HG03060 (cell line): ENCODE measurements around the gene MRPL43.
A peak's percentile ranks its signal among the peaks of the same experiment; 100 is the strongest.

ENCODE experiments used
- ATAC-seq: cut with Tn5 transposase; IDR thresholded peaks from one replicate; pipeline ENCODE4 v1.9.1; 2021; ENCODE audit warnings: low read depth, moderate number of reproducible peaks; ENCODE audit not compliant: unreplicated experiment

Gene MRPL43

DNA sequence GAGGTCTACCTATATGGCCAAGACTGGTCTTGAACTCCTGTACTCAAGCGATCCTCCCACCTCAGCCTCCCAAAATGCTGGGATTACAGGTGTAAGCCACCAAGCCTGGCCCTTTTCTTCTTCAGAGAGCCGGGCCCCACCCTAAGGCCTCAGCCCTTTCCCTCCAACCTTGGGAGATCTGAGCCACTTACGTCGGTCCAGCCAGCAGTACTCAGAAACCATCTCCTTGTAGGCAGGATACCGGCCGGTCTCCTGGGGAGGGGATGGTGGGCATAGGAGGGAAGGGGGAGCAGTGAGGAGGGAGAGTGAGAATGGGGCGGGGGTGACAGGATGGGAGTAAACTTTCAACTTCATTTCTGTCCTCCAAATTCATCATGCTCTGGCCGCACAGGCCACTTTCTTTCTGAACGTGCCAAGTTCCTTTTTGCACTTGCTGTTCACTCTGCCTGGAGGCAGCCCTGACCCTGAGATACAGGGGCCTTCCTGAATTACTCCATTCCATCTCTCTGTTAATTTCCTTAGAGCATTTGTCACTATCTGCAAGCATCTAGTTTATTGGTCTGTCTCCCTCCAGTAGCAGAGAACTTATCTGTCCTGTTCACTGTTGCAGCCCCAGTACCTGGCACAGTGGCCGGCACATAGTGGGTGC is 33.3 kb upstream of the MRPL43 start:
- ATAC-seq = no peak

GRCh38 chr10:101019440-101019703 is 32.1 kb upstream of the MRPL43 start:
- ATAC-seq = no peak

DNA sequence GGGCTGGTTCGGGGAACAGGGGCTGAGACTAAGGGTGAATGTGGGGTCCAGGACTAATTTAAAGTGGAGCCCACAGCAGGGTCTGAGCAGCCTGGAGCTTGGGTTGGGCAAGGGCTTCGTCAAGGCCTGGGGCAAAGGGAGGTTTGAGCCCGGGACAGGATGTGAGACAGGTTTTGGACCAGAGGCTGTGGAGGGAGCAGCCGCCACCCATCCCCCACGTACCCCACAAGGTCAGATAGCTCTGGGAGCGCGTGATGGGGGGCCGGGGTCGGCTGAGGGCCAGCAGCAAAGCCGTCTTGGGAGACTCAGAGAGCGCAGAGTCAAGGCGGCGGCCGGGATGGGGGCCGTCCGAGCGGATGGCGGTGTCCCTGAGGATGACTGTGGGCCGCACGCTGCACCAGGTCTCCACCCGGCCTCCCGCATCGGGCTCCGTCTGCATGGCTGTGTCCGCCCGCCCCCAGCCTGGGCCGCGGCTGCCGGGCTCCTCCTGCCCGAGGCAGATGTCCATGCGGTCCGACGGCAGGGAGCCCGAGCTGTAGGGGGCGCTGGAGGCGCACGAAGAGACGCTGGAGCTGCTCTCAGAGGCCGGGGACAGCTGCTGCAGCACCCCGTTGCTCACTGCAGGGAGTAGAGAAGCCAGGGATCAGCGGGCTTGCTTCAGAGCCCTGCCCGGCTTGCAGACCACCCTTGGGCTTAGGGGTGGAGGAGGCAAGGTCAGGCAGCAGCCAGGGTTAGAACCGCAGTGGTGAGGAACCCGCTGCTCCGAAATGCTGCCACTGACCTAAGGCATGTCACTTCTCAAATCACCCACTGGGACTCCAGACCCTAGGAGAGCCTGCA is 31.5 kb upstream of the MRPL43 start:
- no peak for ATAC-seq

- ATAC-seq = no peak
Measured at GRCh38 chr10:101018118-101018599, 30.9 kb upstream of the MRPL43 start.

DNA sequence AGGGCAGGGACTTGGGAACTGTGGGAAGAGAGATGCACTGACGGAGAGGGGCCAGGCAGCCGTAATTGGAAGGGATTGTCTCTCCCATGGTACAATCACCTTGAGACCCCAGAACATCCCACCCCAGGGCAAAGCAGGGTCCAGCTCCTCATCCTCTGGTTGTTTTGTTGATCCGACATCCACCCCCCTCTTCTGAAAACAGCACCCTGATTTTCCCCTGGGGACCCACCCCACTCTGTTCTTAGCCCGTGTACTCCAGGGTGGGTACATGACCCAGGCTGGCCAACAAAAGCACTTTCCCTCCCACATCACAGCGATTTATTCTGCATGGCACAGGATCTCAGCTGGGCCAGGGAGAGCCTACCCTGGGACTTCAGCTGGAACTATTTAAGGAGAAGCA is 29.5 kb upstream of the MRPL43 start:
- ATAC-seq = no peak

DNA sequence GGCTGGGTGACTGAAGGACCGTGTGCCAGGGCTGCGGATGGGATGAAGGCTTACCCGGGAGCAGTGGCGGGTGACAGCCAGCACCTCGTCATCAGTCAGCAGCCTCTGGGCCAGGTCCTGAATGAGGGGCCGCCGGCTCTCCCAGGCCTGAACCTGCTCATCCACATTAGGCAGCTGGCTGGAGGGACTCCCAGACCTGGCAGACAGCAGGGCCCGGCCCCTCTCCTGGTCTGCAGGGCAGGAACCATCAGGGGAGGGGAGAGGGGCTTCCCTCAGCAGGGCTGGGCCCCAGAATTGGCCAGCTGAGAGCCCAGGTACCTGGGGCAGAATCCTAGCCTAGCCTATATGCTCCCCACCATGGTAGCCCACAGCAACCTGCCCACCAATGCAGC is 28.3 kb upstream of the MRPL43 start:
- no peak for ATAC-seq

GRCh38 chr10:101014966-101015581 is 27.8 kb upstream of the MRPL43 start:
- ATAC-seq = no peak

- ATAC-seq = no peak
Measured at GRCh38 chr10:101014230-101014884, 27.1 kb upstream of the MRPL43 start.

- ATAC-seq = no peak
Measured at GRCh38 chr10:101013365-101013825, 26.1 kb upstream of the MRPL43 start.

GRCh38 chr10:101012525-101013364 is 25.4 kb upstream of the MRPL43 start:
- peak; percentile 65 for ATAC-seq

DNA sequence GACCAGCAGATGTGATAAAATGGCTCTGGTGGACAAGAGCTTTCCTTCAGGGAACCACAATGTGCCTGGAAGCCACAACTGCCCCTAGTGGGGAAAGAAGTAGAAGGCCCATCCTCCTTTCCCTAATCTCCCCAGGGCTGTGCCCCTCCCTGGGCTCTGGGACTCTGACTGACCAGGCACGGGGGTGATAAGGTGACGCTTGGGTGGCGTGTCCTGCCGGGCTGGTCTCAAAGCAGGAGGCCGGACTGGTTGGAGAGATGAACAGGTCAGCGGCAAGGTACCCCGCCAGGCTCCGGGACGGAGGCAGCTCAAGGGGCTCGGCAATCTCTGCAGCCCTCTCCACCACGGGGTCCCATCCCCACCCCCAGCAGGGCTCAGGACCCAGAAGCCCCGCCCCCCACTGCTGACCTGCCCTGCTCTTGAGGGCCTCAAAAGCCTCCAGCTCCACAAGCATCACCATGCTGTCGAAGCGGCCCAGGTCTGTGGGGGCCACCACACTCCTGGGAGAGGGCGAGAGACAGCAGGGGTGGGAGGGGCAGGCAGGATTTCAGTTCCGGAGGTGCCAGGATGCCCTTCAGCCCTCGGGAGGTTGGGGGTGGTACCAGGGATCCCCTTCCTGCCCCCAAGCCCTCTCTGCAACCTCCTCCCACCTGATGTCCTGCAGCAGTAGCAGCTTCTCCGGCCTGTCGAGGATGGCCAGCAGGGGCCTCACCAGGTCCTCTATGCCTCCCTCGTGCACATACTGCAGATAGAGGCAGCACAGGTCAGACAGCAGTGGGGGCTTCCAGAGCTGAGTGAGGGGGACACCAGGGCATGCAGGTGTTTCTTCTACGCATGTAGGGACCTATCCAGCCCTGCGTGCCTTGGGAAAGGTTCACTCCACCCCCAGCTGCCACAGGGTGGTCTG is 24.5 kb upstream of the MRPL43 start:
- ATAC-seq = no peak

DNA sequence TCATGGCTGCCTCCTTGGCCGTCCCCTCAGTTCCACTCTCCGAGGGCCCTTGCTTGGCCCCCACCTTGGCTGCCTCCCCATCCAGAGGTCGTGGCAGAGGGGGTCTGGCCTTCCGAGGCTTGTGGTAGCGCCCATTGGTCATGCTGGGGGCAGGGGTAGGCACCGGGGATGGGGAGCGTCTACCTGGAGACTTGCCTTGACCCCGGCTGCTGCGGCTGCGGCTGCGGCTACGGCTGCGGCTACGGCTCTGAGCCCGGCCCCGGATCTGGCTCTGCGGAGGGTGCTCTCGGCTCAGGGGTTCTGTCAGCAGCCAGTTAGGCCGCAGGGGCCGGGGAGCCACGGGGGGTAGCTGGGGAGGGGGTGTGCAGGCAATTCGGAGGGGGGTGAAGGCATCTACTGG is 23.0 kb upstream of the MRPL43 start:
- ATAC-seq = no peak

- no peak for ATAC-seq
Measured at GRCh38 chr10:101008823-101009423, 21.6 kb upstream of the MRPL43 start.

DNA sequence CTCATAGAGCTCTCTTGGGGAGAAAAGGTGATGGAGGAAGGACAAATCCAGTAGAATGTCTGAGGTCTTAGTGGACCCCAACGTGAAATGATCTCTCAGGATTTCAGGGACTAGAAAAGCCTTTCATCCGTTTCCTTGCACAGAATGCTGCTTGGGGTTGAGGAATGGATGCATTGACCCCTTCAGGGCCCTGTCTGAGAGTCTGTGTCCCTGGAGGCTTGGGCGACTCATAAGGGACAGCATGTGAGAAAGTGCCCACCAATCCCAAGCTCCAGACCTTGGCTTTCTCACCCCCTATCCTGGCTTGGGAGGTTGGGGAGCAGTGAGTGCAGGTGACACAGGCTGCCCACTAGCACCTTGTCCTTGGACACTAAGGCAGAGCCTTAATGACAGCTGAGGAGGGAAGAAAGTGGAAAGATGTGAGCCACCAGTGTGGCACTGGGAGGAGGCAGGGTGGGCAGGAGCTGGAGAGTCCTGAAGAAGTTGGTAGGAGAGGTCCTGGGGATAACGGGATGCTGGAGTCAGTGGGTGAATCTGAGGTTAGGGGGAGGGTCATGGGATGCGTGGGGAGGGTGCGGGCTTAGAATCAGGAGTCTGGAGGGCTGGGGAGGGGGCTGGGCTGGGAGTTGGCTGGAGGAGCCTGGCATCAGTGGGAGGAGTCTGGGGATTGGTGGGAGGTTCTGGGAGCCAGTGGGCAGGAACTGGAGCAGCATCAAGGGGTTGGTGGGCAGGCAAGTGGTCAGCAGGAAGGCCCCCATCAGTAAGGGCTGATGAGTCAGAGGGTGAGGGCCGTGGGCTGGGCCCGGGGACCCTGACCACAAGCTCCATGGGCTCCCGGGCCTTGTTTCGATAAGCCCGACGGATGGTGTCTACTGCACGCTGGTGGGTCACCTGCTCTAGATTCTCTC is 20.9 kb upstream of the MRPL43 start:
- ATAC-seq = no peak

DNA sequence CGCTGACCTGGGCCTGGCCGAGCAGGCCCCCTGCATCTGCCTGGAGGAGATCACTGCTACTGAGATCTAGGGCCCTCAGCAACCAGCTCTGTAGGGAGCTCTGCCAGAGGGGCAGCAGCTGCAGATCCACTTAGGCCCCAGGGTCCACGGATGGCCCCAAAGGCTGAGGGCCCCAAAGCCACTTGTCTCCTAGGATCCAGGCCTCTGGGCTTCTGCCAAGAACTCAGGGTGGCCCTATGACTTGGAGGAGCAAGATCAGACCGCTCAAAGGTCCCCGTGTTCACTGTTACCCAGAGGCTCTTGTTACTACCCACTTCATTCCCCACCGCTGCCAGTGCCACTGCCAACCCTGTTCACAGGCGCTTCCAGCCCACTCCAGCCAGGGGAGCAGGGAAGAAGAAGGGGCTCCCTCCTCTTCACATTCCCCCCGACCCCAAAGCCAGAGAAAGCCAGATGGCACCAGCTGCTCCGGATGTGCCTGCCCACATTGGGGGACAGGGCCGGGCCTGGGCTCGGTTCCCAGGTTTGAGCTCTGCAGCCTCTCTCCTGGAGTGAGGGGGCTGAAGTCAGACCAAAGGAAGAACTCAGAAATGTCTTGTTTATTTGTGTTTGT is 19.9 kb upstream of the MRPL43 start:
- ATAC-seq = no peak

DNA sequence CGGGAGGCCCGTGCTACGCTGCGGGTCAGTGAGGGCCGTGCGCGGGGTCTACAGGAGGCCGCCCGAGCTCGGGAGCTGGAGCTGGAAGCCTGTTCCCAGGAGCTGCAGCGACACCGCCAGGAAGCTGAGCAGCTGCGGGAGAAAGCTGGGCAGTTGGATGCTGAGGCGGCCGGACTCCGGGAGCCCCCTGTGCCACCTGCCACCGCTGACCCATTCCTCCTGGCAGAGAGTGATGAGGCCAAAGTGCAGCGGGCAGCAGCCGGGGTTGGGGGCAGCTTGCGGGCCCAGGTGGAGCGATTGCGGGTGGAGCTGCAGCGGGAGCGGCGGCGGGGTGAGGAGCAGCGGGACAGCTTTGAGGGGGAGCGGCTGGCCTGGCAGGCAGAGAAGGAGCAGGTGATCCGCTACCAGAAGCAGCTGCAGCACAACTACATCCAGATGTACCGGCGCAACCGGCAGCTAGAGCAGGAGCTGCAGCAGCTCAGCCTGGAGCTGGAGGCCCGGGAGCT is 19.3 kb upstream of the MRPL43 start:
- ATAC-seq = no peak

DNA sequence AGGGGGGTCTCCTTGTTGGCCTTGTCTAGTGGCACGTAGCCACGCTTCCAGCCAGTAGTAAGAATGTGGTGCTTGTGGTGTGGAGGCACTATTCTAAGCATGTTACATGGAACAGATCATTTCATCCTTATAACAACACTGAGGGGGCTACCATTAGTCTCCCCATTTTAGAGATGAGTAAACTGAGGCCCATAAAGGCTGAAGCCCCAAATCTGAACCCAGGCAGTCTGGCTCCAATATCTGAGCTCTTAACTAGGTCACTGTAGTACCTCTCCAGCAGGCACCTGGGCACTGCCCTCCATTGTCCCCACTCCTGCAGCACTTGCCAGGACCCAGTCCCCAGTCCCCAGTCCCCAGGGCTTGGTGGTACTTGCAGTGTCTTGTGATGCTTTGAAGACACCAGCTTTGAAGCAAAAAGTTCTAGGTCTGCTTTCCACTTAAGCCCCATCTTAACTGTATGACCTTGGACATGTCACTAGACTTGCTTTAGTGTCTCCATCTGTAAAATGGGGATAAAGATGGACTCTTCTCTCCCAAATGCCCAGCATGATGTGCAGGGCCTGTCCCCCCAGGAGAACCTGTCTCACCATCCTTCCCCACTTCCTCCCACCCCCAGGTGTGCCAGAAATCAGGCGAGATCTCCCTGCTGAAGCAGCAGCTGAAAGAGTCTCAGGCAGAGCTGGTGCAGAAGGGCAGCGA is 18.7 kb upstream of the MRPL43 start:
- no peak for ATAC-seq
